Neural cell (in vitro differentiated cells): Measurements from ENCODE around the gene SLCO3A1. TPM values are rescaled to one million over a fixed set of nuclear protein-coding genes. Genes with fewer than 3 reads are reported as not detected.

Experiments used
- H2AFZ ChIP-seq: fragments of 200-600, 300-800 bp; sonication (generic), shearing (Covaris generic); 2 replicates; pipeline ENCODE4 v1.6.0; 2014; ENCODE audit warnings: low read depth, mild to moderate bottlenecking, antibody characterized with exemption, low read length, moderate library complexity
- H3F3A ChIP-seq: fragments of 200-600 bp; shearing (Covaris generic); 2 replicates; pipeline ENCODE4 v1.6.1; 2016; ENCODE audit warnings: mild to moderate bottlenecking, moderate library complexity, mixed read lengths, antibody characterized with exemption, low read length; ENCODE audit not compliant: insufficient read depth, poor library complexity, severe bottlenecking
- H3K27ac ChIP-seq: fragments of 200-600, 300-800 bp; sonication (generic), shearing (Covaris generic); 2 replicates; pipeline ENCODE4 v1.5.1; 2014; ENCODE audit warnings: mild to moderate bottlenecking, low read length, moderate library complexity
- H3K27me3 ChIP-seq: fragments of 300-800, 200-600 bp; sonication (generic), shearing (Covaris generic); 2 replicates; pipeline ENCODE4 v1.6.0; 2014; ENCODE audit warnings: mild to moderate bottlenecking, low read depth, low read length, moderate library complexity; ENCODE audit not compliant: insufficient read depth
- H3K36me3 ChIP-seq: fragments of 300-800, 200-600 bp; sonication (generic), shearing (Covaris generic); 2 replicates; pipeline ENCODE4 v1.5.1; 2014; ENCODE audit warnings: mild to moderate bottlenecking, antibody characterized with exemption, low read length, moderate library complexity; ENCODE audit not compliant: insufficient read depth
- H3K4me2 ChIP-seq: fragments of 300-800, 200-600 bp; sonication (generic), shearing (Covaris generic); 2 replicates; pipeline ENCODE4 v1.6.0; 2014; ENCODE audit warnings: mild to moderate bottlenecking, low read length
- H3K4me3 ChIP-seq: fragments of 300-800, 200-600 bp; sonication (generic), shearing (Covaris generic); 2 replicates; pipeline ENCODE4 v1.5.1; 2014; ENCODE audit warnings: mild to moderate bottlenecking, low read length, moderate library complexity
- H3K79me2 ChIP-seq: fragments of 200-600 bp; shearing (Covaris generic); replicated peaks from 2 replicates; pipeline ENCODE4 v1.6.0; 2014; ENCODE audit warnings: mild to moderate bottlenecking, low read length, moderate library complexity; ENCODE audit not compliant: insufficient read depth
- H3K9ac ChIP-seq: fragments of 300-800, 200-600 bp; sonication (generic), shearing (Covaris generic); 2 replicates; pipeline ENCODE4 v1.6.1; 2016; ENCODE audit warnings: mild to moderate bottlenecking, low read length, mixed read lengths
- H3K9me2 ChIP-seq: fragments of 200-600 bp; shearing (Covaris generic); 2 replicates; pipeline ENCODE4 v1.6.1; 2016; ENCODE audit warnings: mild to moderate bottlenecking, low read length, mixed read lengths; ENCODE audit not compliant: insufficient read depth
- H3K9me3 ChIP-seq: fragments of 200-600, 300-800 bp; sonication (generic), shearing (Covaris generic); 2 replicates; pipeline ENCODE4 v1.6.1; 2016; ENCODE audit warnings: mild to moderate bottlenecking, mixed run types, low read length, moderate library complexity, mixed read lengths
- H4K20me1 ChIP-seq: fragments of 200-600 bp; shearing (Covaris generic); 2 replicates; pipeline ENCODE4 v1.6.1; 2016; ENCODE audit warnings: mild to moderate bottlenecking, mixed run types; ENCODE audit not compliant: insufficient read depth
- CTCF ChIP-seq: fragments of 450-650 bp; IDR thresholded peaks from 2 replicates; pipeline ENCODE4 v1.5.1; 2014; ENCODE audit warnings: antibody characterized with exemption, mild to moderate bottlenecking, moderate library complexity; ENCODE audit not compliant: poor library complexity, severe bottlenecking
- EP300 ChIP-seq: fragments of 450-650 bp; conservative IDR thresholded peaks from 2 replicates; pipeline ENCODE4 v1.6.1; 2014; ENCODE audit warnings: antibody characterized with exemption, mild to moderate bottlenecking, moderate library complexity; ENCODE audit not compliant: poor library complexity, severe bottlenecking
- EZH2 ChIP-seq: fragments of 200-600, 300-800 bp; shearing (Covaris generic), sonication (generic); IDR thresholded peaks from 2 replicates; pipeline ENCODE4 v1.6.1; 2014; ENCODE audit warnings: antibody characterized with exemption, low read length, borderline replicate concordance, mild to moderate bottlenecking; ENCODE audit not compliant: insufficient read depth, poor library complexity, severe bottlenecking
- MXI1 ChIP-seq: fragments of 450-650 bp; conservative IDR thresholded peaks from 2 replicates; pipeline ENCODE4 v1.6.1; 2014; ENCODE audit warnings: antibody characterized with exemption, mild to moderate bottlenecking; ENCODE audit not compliant: poor library complexity, severe bottlenecking
- POLR2AphosphoS5 ChIP-seq: IDR thresholded peaks from 2 replicates; pipeline ENCODE4 v1.6.1; 2012
- RAD21 ChIP-seq: fragments of 450-650 bp; conservative IDR thresholded peaks from 2 replicates; pipeline ENCODE4 v1.6.1; 2014; ENCODE audit warnings: antibody characterized with exemption, mild to moderate bottlenecking, moderate library complexity
- REST ChIP-seq: IDR thresholded peaks from 2 replicates; pipeline ENCODE4 v1.6.1; 2012; ENCODE audit warnings: borderline replicate concordance
- SMC3 ChIP-seq: fragments of 450-650 bp; conservative IDR thresholded peaks from 2 replicates; pipeline ENCODE4 v1.6.1; 2014; ENCODE audit warnings: antibody characterized with exemption, mild to moderate bottlenecking, moderate library complexity; ENCODE audit not compliant: poor library complexity
- TAF1 ChIP-seq: IDR thresholded peaks from 2 replicates; pipeline ENCODE4 v1.6.1; 2012; ENCODE audit warnings: low read depth
- polyA plus RNA-seq: library from polyadenylated mRNA; depleted of rRNA; stranded (reverse); fragments of >200 nt; gene quantifications from 2 replicates; pipeline ENCODE4 v1.2.3, GENCODE V29; 2014

The SLCO3A1 gene
- polyA plus RNA-seq, 1 donor from 2014 or later, result 14.2 TPM

GRCh38 chr15:91992945-91993344 is 139.4 kb downstream of the SLCO3A1 start:
- Histone ChIP-seq H3K9ac (no peak overlapping the region), H3K9me2 (no peaks in the 10 kb centered on the region), H4K20me1 (no peaks in the 10 kb centered on the region), H2AFZ (no peak overlapping the region), H3K36me3 (no peaks in the 10 kb centered on the region), H3K79me2 (peaks cover 9% of the 10 kb centered on the region), H3K27ac (no peak overlapping the region), H3K4me3 (no peak overlapping the region), H3K9me3 (no peaks in the 10 kb centered on the region), H3K27me3 (no peaks in the 10 kb centered on the region), H3F3A (no peaks in the 10 kb centered on the region), H3K4me2 (no peak overlapping the region)
- TF ChIP-seq SMC3 (no peak), MXI1 (no peak), EZH2 (no peak), RAD21 (no peak), EP300 (no peak), CTCF (no peak), TAF1 (no peak)

GRCh38 chr15:91995146-91995545 is 141.6 kb downstream of the SLCO3A1 start:
- Histone ChIP-seq H3K9ac (no peak overlapping the region), H3K9me3 (no peaks in the 10 kb centered on the region), H3K4me2 (no peak overlapping the region), H3K36me3 (no peaks in the 10 kb centered on the region), H3K27ac (no peak overlapping the region), H2AFZ (no peak overlapping the region), H4K20me1 (no peaks in the 10 kb centered on the region), H3K27me3 (no peaks in the 10 kb centered on the region), H3F3A (no peaks in the 10 kb centered on the region), H3K79me2 (no peaks in the 10 kb centered on the region), H3K9me2 (no peaks in the 10 kb centered on the region), H3K4me3 (no peak overlapping the region)
- TF ChIP-seq EP300 (no peak), EZH2 (no peak), MXI1 (no peak), TAF1 (no peak), POLR2AphosphoS5 (no peak)

- Histone ChIP-seq H3K27ac (no peak overlapping the region), H3K79me2 (no peaks in the 10 kb centered on the region), H2AFZ (no peak overlapping the region), H3K9me3 (no peaks in the 10 kb centered on the region), H3K36me3 (no peaks in the 10 kb centered on the region), H4K20me1 (no peaks in the 10 kb centered on the region), H3K9ac (no peak overlapping the region), H3K9me2 (no peaks in the 10 kb centered on the region), H3F3A (peaks cover 6% of the 10 kb centered on the region), H3K4me2 (no peak overlapping the region), H3K27me3 (no peaks in the 10 kb centered on the region), H3K4me3 (no peak overlapping the region)
- TF ChIP-seq REST (no peak), POLR2AphosphoS5 (no peak)
Observed at GRCh38 chr15:91997163-91997562, 143.7 kb downstream of the SLCO3A1 start.
